A549 (cell line): ENCODE data around the gene KRT71. TPM values are rescaled to one million over a fixed set of nuclear protein-coding genes. Genes with fewer than 3 reads are reported as not detected.

ENCODE experiments used
- ATAC-seq, 2 experiments: fragments of 200-7000 bp in 1 of 2; fragments of >200 bp in 1 of 2; cut with Nextera tagmentation in 1 of 2; cut with Tn5 transposase in 1 of 2; 3 replicates each; pipeline versions ENCODE4 v1.8.0 to v1.9.1; 2018 to 2020; ENCODE audit warnings: mild to moderate bottlenecking in 1 of 2, moderate library complexity in 1 of 2
- CTCF ChIA-PET: fragments of 300-600 bp; sonication (Branson Sonifier 250); formaldehyde crosslinking; extraction: SDS; loops from one replicate; lab custom pipeline; 2021; ENCODE audit warnings: antibody characterized with exemption, inconsistent platforms; lab: Yijun Ruan, JAX
- POLR2A ChIA-PET: fragments of 350-600 bp; formaldehyde crosslinking; extraction: SDS; loops from one replicate; lab custom pipeline; 2021; ENCODE audit warnings: antibody characterized with exemption, inconsistent platforms; lab: Yijun Ruan, JAX
- DNase-seq, 2 experiments: peaks; one replicate each; pipeline versions ENCODE4 v3.0.0 to v3.0.0-alpha.2; 2011 to 2016; ENCODE audit warnings: low read depth in 1 of 2, low spot score in 1 of 2
- FAIRE-seq: peaks from 2 replicates; lab custom pipeline; 2011; peaks lifted over from hg19 to GRCh38; lab: Jason Lieb, UNC
- H3K27ac ChIP-seq, 2 experiments: fragments of >200 bp; sonication (Bioruptor Twin); formaldehyde crosslinking; 3 replicates each; pipeline ENCODE4 v1.5.1; 2016 to 2017
- H3K4me1 ChIP-seq: fragments of >200 bp; sonication (Bioruptor Twin); formaldehyde crosslinking; 3 replicates; pipeline ENCODE4 v1.6.1; 2016
- H3K4me2 ChIP-seq: fragments of >200 bp; sonication (Bioruptor Twin); formaldehyde crosslinking; 3 replicates; pipeline ENCODE4 v1.6.1; 2016
- H3K4me3 ChIP-seq: fragments of >200 bp; sonication (Bioruptor Twin); formaldehyde crosslinking; 3 replicates; pipeline ENCODE4 v1.5.1; 2016
- H3K9me3 ChIP-seq: fragments of >200 bp; sonication (Bioruptor Twin); formaldehyde crosslinking; 3 replicates; pipeline ENCODE4 v1.6.1; 2016
- CBX2 ChIP-seq: fragments of 200-600 bp; sonication (generic); IDR thresholded peaks from 2 replicates; pipeline ENCODE4 v1.6.1; 2016; ENCODE audit warnings: low read depth, mild to moderate bottlenecking, borderline replicate concordance
- CEBPB ChIP-seq, 2 experiments: fragments of >200 bp in 1 of 2; sonication (Bioruptor Twin) in 1 of 2; formaldehyde crosslinking in 1 of 2; IDR thresholded peaks; 2 replicates each; pipeline ENCODE4 v1.6.1; 2012 to 2016
- EP300 ChIP-seq, 2 experiments: fragments of >200 bp; sonication (Bioruptor Twin); formaldehyde crosslinking; IDR thresholded peaks; 2 replicates in 1 of 2; 3 replicates in 1 of 2; pipeline ENCODE4 v1.6.1; 2016 to 2017
- ESRRA ChIP-seq: fragments of 150-350 bp; IDR thresholded peaks from 2 replicates; pipeline ENCODE4 v1.6.1; 2014; ENCODE audit warnings: mild to moderate bottlenecking, low read length, borderline replicate concordance
- FOSL2 ChIP-seq, 2 experiments: fragments of 450-650 bp in 1 of 2; fragments of >200 bp in 1 of 2; sonication (Bioruptor Twin) in 1 of 2; formaldehyde crosslinking; IDR thresholded peaks; 2 replicates each; pipeline versions ENCODE4 v1.5.0 to v1.6.1; 2016 to 2020; ENCODE audit warnings: mild to moderate bottlenecking in 1 of 2, moderate library complexity in 1 of 2
- GATA3 ChIP-seq: IDR thresholded peaks from 2 replicates; pipeline ENCODE4 v1.6.1; 2012; ENCODE audit warnings: borderline replicate concordance
- HDAC2 ChIP-seq: fragments of 200-600 bp; sonication (generic); IDR thresholded peaks from 2 replicates; pipeline ENCODE4 v1.6.1; 2016
- HEYL ChIP-seq: fragments of 250-450 bp; sonication (Bioruptor Pico); IDR thresholded peaks from 2 replicates; pipeline ENCODE4 v1.8.0; 2021; ENCODE audit warnings: mild to moderate bottlenecking, moderate library complexity
- HMGXB4 ChIP-seq: fragments of 250-450 bp; sonication (Bioruptor Pico); IDR thresholded peaks from 2 replicates; pipeline ENCODE4 v1.5.0; 2021; ENCODE audit warnings: mild to moderate bottlenecking, moderate library complexity, borderline replicate concordance
- HOXA7 ChIP-seq: fragments of 250-450 bp; sonication (Bioruptor Pico); IDR thresholded peaks from 2 replicates; pipeline ENCODE4 v1.5.0; 2020; ENCODE audit warnings: mild to moderate bottlenecking, moderate library complexity
- HOXB5 ChIP-seq: fragments of 250-450 bp; sonication (Bioruptor Pico); IDR thresholded peaks from 2 replicates; pipeline ENCODE4 v1.5.0; 2020; ENCODE audit warnings: mild to moderate bottlenecking, moderate library complexity
- JUNB ChIP-seq: fragments of >200 bp; sonication (Bioruptor Twin); formaldehyde crosslinking; IDR thresholded peaks from 2 replicates; pipeline ENCODE4 v1.6.1; 2016
- KDM1A ChIP-seq: fragments of 200-600 bp; sonication (generic); IDR thresholded peaks from 2 replicates; pipeline ENCODE4 v1.6.1; 2016; ENCODE audit warnings: low read depth, mild to moderate bottlenecking
- MAX ChIP-seq: IDR thresholded peaks from 2 replicates; pipeline ENCODE4 v1.6.1; 2012
- MYC ChIP-seq: IDR thresholded peaks from 2 replicates; pipeline ENCODE4 v1.6.1; 2012; ENCODE audit warnings: mild to moderate bottlenecking, inconsistent platforms, low read length, improper control_type of control experiment, borderline replicate concordance
- NFE2L2 ChIP-seq: fragments of 150-350 bp; conservative IDR thresholded peaks from 2 replicates; pipeline ENCODE4 v1.6.1; 2014; ENCODE audit warnings: low read length
- NPAS2 ChIP-seq: fragments of 250-450 bp; sonication (Bioruptor Pico); IDR thresholded peaks from 2 replicates; pipeline ENCODE4 v1.8.0; 2022; ENCODE audit warnings: mild to moderate bottlenecking, moderate library complexity, borderline replicate concordance
- PBX3 ChIP-seq: IDR thresholded peaks from 2 replicates; pipeline ENCODE4 v1.6.1; 2012
- POLR2A ChIP-seq: IDR thresholded peaks from 2 replicates; pipeline ENCODE4 v1.6.1; 2012; ENCODE audit warnings: mild to moderate bottlenecking, low read length
- POLR2AphosphoS2 ChIP-seq: conservative IDR thresholded peaks from 2 replicates; pipeline ENCODE4 v1.6.1; 2012; ENCODE audit warnings: low read length, improper control_type of control experiment, inconsistent platforms
- RCOR1 ChIP-seq: fragments of 150-350 bp; IDR thresholded peaks from 2 replicates; pipeline ENCODE4 v1.6.1; 2014; ENCODE audit warnings: antibody characterized with exemption, low read length, low read depth
- REST ChIP-seq: fragments of 200-600 bp; sonication (generic); IDR thresholded peaks from 2 replicates; pipeline ENCODE4 v1.6.1; 2016; ENCODE audit warnings: antibody characterized with exemption, mild to moderate bottlenecking, moderate library complexity
- TFCP2L1 ChIP-seq: fragments of 250-450 bp; sonication (Bioruptor Pico); IDR thresholded peaks from 2 replicates; pipeline ENCODE4 v1.5.0; 2021; ENCODE audit warnings: mild to moderate bottlenecking
- TP53 ChIP-seq: fragments of 250-450 bp; sonication (Bioruptor Pico); IDR thresholded peaks from 2 replicates; pipeline ENCODE4 v1.5.0; 2021; ENCODE audit warnings: mild to moderate bottlenecking, moderate library complexity
- ZSCAN20 ChIP-seq: fragments of 250-450 bp; sonication (Bioruptor Pico); IDR thresholded peaks from 2 replicates; pipeline ENCODE4 v1.8.0; 2022; ENCODE audit warnings: mild to moderate bottlenecking, moderate library complexity
- WGBS: methylation state at CpG from one replicate; pipeline ENCODE4 v1.1.6; 2017; ENCODE audit errors: missing lambda C conversion rate; 5-methylcytosine and 5-hydroxymethylcytosine counted together
- polyA plus RNA-seq, 4 experiments: library from polyadenylated mRNA; depleted of rRNA in 3 of 4; stranded (reverse); fragments of >200 nt; fragmentation: RNase III in 1 of 4; extraction: RNeasy Plus Mini Kit Qiagen cat#74134 plus additional on column Dnase treatment in 1 of 4; gene quantifications; 2 replicates in 3 of 4; 3 replicates in 1 of 4; pipeline ENCODE4 v1.2.3, GENCODE V29; 2011 to 2017

The KRT71 gene
- polyA plus RNA-seq, 2 of the 4 experiments (the other 2 are of a cell fraction): not detected

GRCh38 chr12:52539821-52540173 is 13.1 kb downstream of the KRT71 start:
- FAIRE-seq (no peak), ATAC-seq (no peak; a peak in 1 of 6 replicates), DNase-seq (no peak)
- no peak overlapping the region for H3K4me3 ChIP-seq
- H3K4me2 ChIP-seq: peak overlapping the region; percentile 76; the same call in 2 of the 3 replicates
- 95% methylated on average over 3 of the region's 3 CpGs for WGBS
- TF ChIP-seq NPAS2 (CRISPR knock-in tag) (no peak), TP53 (CRISPR knock-in tag) (no peak), POLR2AphosphoS2 (no peak), HEYL (CRISPR knock-in tag) (no peak), EP300 (IDR thresholded peaks at IDR 0.05) (no peak), ESRRA (no peak), HDAC2 (no peak), CBX2 (no peak), HOXA7 (CRISPR knock-in tag) (no peak), TFCP2L1 (CRISPR knock-in tag) (no peak), RCOR1 (no peak), PBX3 (no peak), HMGXB4 (CRISPR knock-in tag) (no peak), ZSCAN20 (CRISPR knock-in tag) (no peak), MYC (no peak), HOXB5 (CRISPR knock-in tag) (no peak), NFE2L2 (no peak), KDM1A (no peak), POLR2A (no peak)
- ChIA-PET POLR2A (no interaction called here), CTCF (interaction anchor here (1.0 to 1.5 kb wide), 3 partner anchors 326 to 340 kb away, joined by 3 to 5 read pairs (median 3); no protein-coding TSS in a partner anchor)
- peak overlapping the region in 1 of 2 experiments; percentile 42; a peak in 2 of 6 replicates for H3K27ac ChIP-seq
- H3K4me1 ChIP-seq: peaks cover 23% of the 10 kb centered on the region
- H3K9me3 ChIP-seq: no peaks in the 10 kb centered on the region

GRCh38 chr12:52539083-52539820 is 13.7 kb downstream of the KRT71 start:
- POLR2A ChIA-PET: no interaction called here
- H3K4me1 ChIP-seq: peaks cover 23% of the 10 kb centered on the region
- peak overlapping the region in 1 of 2 experiments; percentile 55; a peak in 3 of 6 replicates for H3K27ac ChIP-seq
- WGBS: 54% methylated on average over 5 of the region's 5 CpGs
- H3K4me2 ChIP-seq: peak overlapping the region; percentile 76
- no peak overlapping the region for H3K4me3 ChIP-seq
- no peaks in the 10 kb centered on the region for H3K9me3 ChIP-seq
- peak; percentile 55 to 80; a peak in 4 of 6 replicates for ATAC-seq
- DNase-seq: peak; percentile 68 to 69
- no peak for FAIRE-seq
- no peak for TF ChIP-seq MAX
- TF ChIP-seq REST: no peak
- TF ChIP-seq JUNB: peak; percentile 46; the same call in 1 of the 2 replicates
- 0 out of 2 replicates have a peak, but pooled peaks have one; percentile 12 for TF ChIP-seq FOSL2 (IDR thresholded peaks at IDR 0.05)
- TF ChIP-seq FOSL2 (CRISPR knock-in tag; IDR thresholded peaks at IDR 0.05): no peak
- peak; percentile 59; the same call in 1 of the 2 replicates for TF ChIP-seq GATA3
- TF ChIP-seq CEBPB (IDR thresholded peaks at IDR 0.05): 0 out of 4 replicates have a peak, but pooled peaks of 1 of the 2 experiments have one; percentile 23
- TF ChIP-seq, all 56 proteins: peak for 4
- CTCF ChIA-PET: interaction anchor here (1.0 to 1.7 kb wide), 3 partner anchors 8 to 340 kb away, joined by 3 to 7 read pairs (median 5); no protein-coding TSS in a partner anchor
